AG08395 (cell line): Measurements from ENCODE around the gene TTC39A.

Experiments
- DNase-seq: peaks from one replicate; pipeline ENCODE4 v3.0.0; 2012; ENCODE audit warnings: mixed read lengths, low spot score

Gene TTC39A

DNA sequence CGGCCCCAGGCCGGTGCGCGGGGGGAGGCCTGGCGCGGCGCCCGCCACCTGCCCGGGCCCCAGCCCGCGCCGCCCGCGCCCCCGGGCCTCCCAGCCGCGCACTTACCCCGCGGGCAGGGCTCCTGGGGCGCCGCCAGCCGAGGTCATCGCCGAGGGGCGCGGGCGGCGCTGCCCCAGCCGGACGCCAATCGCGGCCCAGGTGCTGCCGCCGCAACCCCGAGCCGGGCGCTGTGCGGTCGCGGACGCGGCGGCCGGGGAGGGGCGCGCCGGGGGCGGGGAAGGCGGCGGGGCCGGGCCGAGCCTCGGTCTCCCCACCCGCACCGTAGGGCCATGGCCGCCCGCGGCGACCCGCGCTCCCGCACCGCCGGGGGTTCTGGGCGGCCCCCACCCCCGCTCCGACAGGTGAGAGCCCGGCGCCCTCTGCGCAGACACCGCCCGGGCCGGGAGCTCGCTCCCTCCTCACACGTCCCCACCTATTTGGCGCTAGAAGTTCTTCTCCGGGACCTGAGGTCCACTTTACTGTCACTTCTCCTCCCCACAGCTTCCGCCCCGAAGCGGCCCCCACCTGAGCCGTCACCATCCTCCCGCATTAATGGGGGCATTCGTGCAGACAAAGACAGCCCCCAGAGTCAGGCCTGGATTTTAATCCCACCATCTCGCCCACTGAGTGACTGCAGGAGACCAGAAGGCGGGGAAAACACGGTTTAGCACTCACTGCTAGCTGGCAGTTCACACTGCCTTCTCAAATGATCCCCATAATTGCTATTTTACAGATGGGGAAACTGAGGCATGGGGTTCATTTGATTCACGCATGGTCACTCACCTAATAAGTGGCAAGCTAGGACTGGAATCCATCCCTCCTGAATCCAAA lies at the start of gene TTC39A:
TSS of gene TTC39A (minus strand) at position 232 of the 871 bp plus-strand sequence. CDS start at position 147, 85 bp downstream.
- DNase-seq: no peak

DNA sequence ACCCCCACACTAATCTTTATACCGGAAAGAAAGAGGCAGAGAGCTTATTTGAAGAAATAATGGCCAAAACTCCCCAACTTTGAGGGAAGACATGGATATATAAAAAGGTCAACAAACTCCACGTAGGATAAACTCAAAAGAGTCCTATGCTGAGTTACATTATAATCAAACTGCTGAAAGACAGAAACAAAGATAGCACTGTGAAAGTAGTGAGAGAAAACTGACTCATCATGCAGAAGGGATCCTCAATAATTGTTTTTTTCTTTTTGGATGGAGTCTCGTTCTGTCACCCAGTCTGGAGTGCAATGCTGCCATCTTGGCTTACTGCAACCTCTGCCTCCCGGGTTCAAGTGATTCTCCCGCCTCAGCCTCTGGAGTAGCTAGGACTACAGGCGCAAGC lies 48.5 kb upstream of the TTC39A start:
- DNase-seq: no peak

DNA sequence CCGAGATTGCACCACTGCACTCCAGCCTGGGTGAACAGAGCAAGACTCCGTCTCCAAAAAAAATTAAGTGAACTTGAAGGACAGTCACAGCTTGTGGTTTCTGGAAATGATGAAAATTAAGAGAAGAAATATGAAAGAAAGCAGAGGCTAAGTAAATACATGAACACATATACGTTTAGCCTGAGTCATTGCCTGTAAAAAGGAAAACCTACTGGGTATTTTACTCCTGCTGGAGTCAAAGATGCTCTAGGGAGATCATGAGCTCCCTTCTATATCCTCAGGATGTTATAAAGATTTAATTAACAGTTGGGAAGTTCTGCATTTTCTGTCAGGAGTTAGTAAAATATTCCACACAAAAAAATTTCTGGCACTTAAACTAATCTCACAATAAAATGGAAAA lies 43.5 kb upstream of the TTC39A start:
- DNase-seq: no peak

DNA sequence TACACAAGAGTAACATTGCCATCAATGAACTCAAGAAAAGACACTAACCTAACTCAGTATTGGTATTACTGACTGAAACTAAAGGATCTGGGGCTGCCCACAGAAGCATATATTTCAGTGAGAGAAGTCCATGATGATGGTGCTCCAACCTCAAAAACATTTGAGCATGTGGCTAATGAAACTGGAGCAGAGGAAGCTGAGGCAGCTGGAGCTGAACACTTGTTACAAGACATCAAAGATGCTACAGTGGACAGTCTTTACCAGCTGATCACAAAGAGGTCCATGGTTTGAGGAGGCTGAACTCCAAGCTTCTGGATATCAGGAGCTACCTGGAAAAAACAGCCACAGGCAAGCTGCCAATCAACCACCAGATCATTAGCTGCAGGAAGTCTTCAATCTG lies 42.2 kb upstream of the TTC39A start:
- DNase-seq: no peak

DNA sequence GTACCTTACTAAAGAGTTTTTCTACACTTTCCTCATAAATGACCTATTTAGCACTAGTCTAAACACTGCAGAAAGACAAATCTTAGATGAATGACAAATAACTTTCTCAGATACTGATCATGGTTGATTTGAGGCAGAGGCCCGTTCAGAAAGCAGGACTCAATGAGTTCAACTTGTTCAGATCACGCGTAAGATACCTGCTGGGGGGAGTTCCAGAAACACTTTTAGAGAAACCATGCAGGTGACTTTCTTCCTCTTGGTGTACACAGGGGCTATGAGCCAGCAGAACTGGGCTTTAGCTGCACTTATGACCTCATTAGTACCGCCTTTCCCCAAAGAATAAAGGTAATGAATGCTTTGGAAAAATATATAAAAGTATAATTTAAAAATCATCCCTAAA lies 38.8 kb upstream of the TTC39A start:
- DNase-seq: no peak

DNA sequence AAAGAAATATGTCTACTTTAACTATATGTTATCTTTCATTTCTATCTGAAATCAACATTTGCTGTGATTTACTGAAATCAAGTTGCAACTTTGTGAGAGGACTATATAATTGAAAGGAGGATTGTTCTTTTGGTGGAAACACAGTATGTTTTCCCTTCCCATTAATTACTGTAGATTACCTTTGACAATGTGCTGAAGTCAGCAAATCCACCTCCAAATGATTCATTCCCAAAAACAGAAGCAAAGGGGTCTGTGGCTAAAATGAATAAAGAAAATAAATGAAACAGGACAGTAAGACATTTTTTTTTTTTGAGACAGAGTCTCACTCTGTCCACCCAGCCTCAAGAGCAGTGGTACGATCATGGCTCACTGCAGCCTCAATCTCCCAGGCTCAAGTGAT lies 35.4 kb upstream of the TTC39A start:
- DNase-seq: no peak

DNA sequence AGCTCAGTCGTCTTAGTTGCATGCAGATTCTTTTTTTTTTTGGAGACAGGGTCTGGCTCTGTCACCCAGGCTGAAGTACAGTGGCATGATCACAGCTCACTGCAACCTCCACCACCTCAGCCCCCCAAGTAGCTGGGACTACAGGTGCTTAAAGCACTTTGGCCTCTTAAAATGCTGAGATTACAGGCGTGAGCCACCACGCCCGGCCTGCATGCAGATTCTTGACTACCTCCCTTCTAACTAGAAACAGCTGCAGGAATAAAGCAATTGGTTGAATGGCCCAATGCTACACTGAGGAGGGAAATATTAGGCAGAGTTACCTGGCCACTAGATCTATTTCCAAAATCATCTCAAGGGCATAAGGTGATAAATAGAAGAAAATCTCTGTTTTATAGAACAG lies 29.5 kb upstream of the TTC39A start:
- DNase-seq: no peak

DNA sequence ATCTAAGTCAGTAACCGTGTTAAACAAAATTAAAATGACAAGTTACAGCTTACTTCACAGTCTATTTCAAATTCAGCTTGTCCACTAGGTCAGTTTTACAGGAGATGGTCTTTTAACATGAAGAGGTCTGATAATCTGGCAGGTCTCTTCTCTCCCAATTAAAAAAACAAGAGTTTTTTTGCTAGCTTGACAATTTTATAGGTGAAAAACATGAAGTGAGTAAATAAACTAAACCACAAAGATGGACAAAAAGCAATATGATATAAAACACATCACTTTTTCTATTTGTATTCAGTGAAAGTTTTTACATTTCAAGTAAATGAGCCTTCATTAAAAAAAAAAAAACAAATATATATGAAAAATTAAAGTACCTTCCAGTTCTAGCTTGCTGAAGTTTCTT lies 25.0 kb upstream of the TTC39A start:
- no peak for DNase-seq

DNA sequence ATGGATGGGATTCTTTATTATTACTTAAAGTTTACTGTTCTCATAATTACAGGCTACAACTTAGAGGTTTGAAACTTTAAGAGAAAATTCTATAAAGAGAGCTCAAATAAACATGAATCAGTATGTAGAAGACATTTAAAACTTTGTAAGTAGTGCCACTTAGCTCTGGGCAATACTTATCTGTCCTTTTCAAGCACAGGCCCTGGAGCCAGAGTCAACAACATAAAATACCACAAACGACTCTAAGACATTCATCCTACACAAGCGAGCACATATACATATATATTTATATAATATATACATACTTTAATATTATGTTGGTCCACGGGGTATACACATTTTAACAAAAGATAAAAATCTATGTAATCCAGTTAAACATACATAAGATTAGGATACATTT lies 24.1 kb upstream of the TTC39A start:
- no peak for DNase-seq

DNA sequence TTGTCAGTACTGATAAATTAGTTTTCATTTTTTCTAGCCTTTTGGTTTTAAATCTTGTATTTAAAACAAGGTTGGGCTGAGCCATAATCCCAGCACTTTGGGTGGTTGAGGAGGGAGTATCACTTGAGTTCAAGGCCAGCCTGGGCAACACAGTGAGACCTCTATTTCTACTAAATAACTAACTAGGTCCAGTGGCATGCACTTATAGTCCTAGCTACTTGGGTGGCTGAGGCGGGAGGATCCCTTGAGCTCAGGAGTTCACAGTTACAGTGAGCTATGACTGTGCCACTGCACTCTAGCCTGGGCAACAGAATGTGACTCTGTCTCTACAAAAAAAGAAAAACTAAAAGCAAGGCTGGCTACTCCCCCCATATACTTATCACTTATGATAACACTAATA lies 21.5 kb upstream of the TTC39A start:
- DNase-seq: no peak

DNA sequence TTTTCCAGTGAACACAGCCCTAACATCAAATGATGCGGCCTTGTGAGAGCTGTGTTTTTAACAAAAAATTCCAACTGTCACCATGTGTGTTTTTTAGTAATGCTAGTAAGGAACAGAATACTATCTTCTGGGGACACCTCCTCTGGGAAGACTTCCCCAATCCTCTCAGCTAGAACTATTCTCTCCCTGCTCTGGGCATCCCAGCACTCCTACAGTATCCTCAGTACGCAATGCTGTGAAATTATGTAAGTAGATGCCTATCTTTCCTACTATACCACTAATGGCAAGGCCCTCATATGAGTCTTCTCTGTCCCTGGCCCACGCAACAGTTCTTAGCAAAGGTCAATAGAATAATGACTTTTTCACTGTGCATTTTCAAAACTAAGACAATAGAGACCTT lies 19.5 kb upstream of the TTC39A start:
- DNase-seq: no peak

DNA sequence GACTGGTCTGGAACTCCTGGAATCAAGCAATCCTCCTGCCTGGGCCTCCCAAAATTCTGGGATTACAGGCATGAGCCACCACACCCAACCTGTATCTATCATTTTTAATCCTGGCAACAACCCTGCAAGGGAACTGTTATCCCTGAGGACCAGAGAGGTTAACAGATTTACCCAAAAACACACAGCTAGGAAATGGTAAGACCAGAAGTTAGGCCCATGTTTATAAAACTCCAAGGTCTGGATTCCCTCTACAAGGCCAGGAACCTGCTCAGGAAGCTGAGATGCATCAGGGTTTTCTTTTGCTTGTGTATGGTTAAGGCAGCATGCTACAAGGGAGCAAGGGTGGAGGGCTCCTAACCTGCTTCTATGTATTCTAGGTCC lies 17.8 kb upstream of the TTC39A start:
- no peak for DNase-seq

DNA sequence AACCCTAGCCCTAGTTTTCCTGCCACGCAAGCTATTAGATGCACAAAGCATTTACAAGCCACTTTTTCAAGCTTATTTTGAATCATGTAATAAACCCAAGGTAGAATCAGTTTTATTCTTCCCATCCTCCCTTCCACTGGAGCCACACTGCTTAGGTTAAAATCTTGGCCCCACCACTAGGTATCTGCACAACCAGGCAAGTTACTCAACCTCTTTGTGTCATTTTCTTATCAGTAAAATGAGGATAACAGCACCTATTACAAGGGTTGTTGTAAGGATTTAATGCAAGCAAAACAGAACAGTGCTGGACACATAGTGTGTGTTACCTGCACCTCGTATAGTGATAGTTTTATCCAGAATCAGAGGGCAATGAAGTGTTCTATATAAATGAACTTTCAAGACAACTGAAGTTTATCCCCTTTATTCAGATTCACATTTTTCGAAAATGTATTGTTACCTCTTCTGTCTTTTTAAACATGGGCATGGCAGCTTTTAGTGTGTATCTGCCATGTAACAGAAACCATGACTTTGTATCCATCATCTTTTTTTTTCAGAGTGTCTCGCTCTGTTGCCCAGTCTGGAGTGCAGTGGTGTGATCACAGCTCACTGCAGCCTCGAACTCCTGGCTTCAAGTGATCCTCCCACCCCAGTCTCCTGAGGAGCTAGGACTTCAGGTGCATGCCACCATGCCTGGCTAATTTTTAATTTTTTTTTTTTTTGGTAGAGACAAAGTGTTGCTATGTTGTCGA lies 17.2 kb upstream of the TTC39A start:
- no peak for DNase-seq

DNA sequence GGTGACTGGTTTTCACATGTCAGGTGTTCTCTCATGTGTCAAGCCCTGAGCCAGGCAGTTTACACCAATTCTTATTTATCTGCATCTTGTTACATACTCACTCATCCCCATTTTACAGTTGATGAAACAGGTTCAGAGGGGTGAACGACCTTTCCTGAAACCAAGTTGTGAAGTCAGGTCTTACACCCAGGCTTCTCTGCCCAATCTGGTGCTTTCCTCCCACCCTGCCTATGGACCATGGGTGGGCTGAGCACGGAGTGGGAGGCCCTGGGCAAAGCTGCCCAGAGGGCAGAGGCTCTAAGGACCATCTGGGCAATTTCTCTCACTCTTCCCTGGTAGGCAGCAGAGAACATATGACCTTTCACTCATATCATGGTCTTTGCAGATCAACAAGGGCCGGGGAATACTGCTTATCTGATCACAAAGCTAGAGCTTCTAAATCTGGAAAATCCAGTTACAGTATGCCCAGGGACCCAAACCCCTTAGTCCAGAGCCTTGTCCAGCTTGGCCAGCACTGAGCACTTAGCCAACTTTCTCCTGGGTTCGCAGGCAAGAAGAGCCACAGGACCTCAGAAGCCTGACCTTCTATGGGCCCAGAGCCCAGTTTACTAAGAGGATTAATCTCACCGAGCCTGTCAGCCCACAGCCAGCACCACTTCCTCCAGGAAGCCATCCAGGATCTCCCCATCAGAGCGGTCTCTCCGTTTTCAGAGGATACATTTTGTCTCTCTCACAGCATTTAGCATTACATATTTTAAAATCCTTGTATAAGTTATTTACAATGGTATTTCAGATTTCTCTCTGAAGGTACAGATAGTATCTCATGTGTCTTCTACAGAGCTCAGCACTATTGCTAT lies 16.0 kb upstream of the TTC39A start:
- no peak for DNase-seq

DNA sequence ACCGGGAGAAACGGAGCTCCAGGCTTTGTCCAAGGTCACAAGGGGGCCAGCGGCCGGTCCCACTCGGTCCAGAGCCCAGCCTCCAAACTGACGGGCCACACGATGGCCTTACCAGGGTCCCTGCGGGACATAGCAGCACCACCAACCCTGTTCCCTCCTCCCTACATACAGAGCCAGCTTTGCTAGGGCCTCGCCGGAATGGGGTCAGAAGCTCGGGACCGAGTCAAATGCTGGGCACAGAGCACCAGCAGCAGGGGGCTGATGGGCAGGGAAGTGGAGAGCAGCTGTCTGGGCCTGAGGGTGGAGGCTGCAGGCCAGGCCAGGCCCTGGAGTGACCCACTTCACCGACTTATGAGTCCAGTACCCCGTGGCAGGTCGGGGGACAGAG lies 14.9 kb upstream of the TTC39A start:
- DNase-seq: no peak

DNA sequence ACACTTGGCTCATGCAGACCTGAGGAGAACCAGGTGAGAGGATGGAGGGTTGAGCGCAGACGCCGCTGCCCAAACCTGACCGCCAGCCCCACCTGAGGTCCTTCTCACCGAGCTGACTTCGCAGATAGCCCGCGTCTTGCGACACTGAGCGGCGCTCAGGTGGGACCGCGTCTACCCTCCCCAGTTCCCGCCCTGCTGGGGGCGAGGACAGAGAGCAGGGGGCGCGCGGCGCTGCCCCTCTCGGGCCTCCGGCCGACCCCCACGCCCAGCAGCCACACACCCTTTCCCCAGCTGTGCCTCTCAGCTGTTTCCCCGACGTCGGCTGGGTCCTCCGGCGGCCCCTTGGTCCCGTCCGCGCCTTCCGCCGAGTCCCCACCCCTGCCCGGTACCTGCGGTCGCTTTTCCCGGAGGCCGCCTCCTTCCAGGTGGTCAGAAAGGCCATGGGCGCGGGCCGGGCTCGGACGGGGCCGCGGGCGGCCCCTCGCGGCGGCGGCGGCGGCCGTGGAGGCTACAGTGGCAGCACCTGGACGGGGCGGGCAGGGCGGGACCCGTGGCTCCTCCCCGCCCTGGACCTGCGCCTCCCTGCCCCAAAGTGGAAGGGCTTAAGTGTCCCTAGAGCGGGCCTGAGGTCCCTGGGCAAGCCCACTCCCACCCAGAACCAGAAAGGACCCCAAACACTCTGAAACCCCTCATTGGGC lies 14.4 kb upstream of the TTC39A start:
- no peak for DNase-seq

DNA sequence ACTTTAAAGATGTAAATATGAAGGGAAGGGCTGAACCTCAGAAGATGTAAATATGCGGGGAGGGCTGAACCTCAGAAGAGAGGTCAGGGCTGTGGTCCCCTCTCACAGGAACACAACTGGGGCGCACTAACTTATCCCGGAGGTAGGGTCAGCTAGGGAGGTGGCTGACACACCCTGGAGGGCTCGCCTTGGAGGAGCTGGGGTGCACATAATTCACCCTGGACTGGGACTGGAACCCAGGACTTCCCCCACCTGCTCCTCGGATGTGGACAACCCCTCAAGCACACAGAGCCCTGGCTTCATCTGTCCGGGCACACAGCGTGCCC lies 13.9 kb upstream of the TTC39A start:
- DNase-seq: no peak

DNA sequence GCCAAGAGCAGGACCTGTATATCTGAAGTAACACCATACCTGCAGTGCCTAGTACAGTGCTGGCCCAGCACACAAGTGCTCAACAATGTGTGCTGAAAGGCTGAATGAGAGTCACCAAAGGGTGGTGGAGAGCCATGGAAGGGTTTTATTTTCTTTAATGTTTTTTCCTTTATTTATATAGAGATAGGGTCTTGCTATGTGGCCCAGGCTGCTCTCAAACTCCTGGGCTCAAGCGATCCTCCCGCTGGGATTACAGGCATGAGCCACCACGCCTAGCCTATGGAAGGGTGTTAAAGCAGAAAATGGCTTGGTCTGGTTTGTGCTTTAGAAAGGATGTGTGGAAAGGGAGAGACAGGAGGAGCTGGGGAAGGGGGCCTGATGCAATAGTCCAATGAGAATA lies 13.3 kb upstream of the TTC39A start:
- DNase-seq: no peak

DNA sequence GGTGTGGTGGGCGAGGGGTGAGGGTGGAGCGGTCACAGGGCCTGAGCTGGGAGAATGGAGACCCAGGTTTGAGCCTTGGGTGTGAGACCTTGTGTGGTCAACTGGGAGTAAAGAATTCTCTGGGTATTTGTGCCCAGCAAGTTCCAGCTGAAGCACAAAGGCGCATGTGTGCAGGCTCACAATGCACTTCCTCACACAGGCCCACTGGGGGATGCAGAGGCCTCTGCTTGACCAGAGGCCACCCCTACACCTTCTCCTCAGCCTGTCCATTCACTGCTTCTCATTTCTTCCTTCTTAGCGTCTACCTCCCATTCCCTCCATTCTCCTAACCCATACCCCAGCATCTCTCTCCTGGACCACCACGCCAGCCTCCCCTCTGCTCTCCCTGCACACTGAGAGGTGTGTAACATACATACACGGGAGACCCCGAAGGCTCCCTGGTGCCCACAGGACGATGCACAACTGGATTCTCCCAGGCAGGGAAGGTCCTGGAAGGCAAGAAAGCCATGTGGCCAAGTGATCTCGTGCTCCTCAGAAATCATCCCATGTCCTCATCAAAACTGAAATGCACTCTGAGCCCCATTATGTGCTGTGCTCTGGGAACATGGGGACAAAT lies 12.3 kb upstream of the TTC39A start:
- no peak for DNase-seq

DNA sequence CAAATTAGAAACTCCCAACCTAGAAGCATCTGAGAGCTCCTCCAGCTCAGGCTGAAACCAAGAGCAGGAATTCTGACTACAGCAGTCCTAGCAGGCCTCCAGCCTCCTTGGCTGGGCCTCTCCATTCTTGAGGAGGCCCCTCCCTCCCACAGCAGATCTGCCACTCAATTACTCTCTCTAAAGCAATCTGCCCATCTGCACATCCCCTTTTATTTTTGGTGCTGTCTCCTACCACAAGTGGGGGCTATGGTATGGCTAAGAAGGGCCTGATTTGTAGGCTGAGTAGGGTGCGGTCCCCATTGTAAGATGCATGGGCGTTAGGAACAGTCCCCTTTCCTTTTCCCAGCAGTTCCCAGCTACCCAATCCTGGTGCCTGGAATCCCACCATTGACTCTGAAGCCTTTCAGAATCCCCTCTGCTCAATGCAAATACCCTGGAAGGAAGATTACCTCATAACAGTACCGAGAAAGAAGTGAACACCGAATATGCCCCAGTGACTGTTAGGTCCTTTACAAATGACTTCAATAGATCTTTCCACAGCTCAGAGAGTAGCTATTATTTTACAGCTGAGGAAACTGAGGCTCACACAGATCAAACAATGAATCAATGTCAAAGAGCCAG lies 11.6 kb upstream of the TTC39A start:
- no peak for DNase-seq

DNA sequence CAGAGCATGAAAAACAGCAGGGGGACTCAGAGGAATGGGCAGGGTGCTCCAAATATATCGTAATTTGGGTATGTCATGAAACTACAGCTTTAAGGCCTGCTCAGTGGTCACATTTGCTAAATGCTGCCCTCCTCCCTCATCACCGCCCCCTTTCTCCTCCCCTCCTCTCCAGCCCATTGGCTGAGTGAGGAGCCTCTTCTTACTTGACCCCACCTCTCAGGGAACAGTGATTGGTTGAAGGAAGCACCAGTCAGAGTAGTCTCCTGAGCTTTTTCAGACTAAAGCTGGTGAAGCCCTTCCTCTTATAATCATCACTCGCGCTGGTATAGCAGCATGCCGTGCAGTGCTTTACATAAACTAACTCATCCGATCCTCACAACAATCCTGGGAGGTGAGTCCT lies 10.0 kb upstream of the TTC39A start:
- DNase-seq: no peak
